K562 (cell line): Measurements from ENCODE around the gene TMPRSS9. TPM values are rescaled to one million over a fixed set of nuclear protein-coding genes. Genes with fewer than 3 reads are reported as not detected.
A peak's percentile ranks its signal among the peaks of the same experiment; 100 is the strongest.

ENCODE experiments used
- DACH1 ChIP-seq: fragments of 450-650 bp; IDR thresholded peaks from 2 replicates; pipeline ENCODE4 v1.6.1; 2018; ENCODE audit not compliant: partially characterized antibody
- IRF2 ChIP-seq: sonication (generic); formaldehyde crosslinking; IDR thresholded peaks from 2 replicates; pipeline ENCODE4 v1.8.1; 2022; ENCODE audit warnings: mild to moderate bottlenecking, missing genetic modification reagents
- KDM2B ChIP-seq: fragments of 250-450 bp; sonication (Bioruptor Pico); IDR thresholded peaks from 2 replicates; pipeline ENCODE4 v1.8.0; 2021; ENCODE audit warnings: mild to moderate bottlenecking, moderate library complexity
- TCFL5 ChIP-seq: fragments of 250-450 bp; sonication (Bioruptor Pico); conservative IDR thresholded peaks from 2 replicates; pipeline ENCODE4 v1.6.1; 2021; ENCODE audit warnings: mild to moderate bottlenecking, moderate library complexity, matching md5 sums
- TEAD4 ChIP-seq, 2 experiments: sonication (generic) in 1 of 2; formaldehyde crosslinking in 1 of 2; IDR thresholded peaks; 2 replicates each; pipeline versions ENCODE4 v1.6.1 to v1.8.0; 2012 to 2022; ENCODE audit warnings: borderline replicate concordance in 1 of 2, inconsistent platforms in 1 of 2, low read length in 1 of 2, mild to moderate bottlenecking in 1 of 2, missing genetic modification reagents in 1 of 2
- TRIM28 ChIP-seq: fragments of 450-650 bp; IDR thresholded peaks from 2 replicates; pipeline ENCODE4 v1.6.1; 2017
- XRCC4 ChIP-seq: IDR thresholded peaks from one replicate; pipeline ENCODE4 v1.6.1; 2011; ENCODE audit not compliant: insufficient read depth, insufficient read length; ENCODE audit errors: extremely low read depth
- ZNF444 ChIP-seq: fragments of 250-450 bp; sonication (Bioruptor Pico); IDR thresholded peaks from 2 replicates; pipeline ENCODE4 v1.4.0; 2020; ENCODE audit warnings: mild to moderate bottlenecking, moderate library complexity
- polyA plus RNA-seq, 8 experiments: library from polyadenylated mRNA; depleted of rRNA in 4 of 8; stranded (reverse) in 5 of 8; unstranded in 3 of 8; fragments of >200 nt; fragmentation: Nextera tagmentation in 2 of 8; fragmentation: Illumina TruSeq in 1 of 8; extraction: Ambion mirVana in 2 of 8; extraction: Trizol in 1 of 8; gene quantifications; 2 replicates each; pipeline versions ENCODE4 v1.2.1 to v1.2.3, GENCODE V29; 2011 to 2014; ENCODE audit warnings: inconsistent platforms in 1 of 8, missing spikeins in 1 of 8
- total RNA-seq, 7 experiments: library from RNA; depleted of rRNA in 6 of 7; stranded (reverse); fragments of >200 nt in 6 of 7; fragmentation: Illumina TruSeq in 2 of 7; extraction: Trizol in 2 of 7; gene quantifications; 2 replicates each; pipeline versions ENCODE4 v1.2.1 to v1.2.3, GENCODE V29; 2011 to 2021; ENCODE audit warnings: low replicate concordance in 1 of 7
- TF ChIP-seq, protein P1 (sequence below): fragments of 250-450 bp; sonication (Bioruptor Pico); IDR thresholded peaks from 2 replicates; pipeline ENCODE4 v1.8.0; 2021; ENCODE audit warnings: mild to moderate bottlenecking, moderate library complexity
- TF ChIP-seq, protein P2 (sequence below): fragments of 200-600 bp; sonication (generic); IDR thresholded peaks from one replicate; pipeline ENCODE4 v1.6.1; 2012; ENCODE audit warnings: mild to moderate bottlenecking, low read depth, low read length, inconsistent platforms
- TF ChIP-seq, protein P3 (sequence below): fragments of 450-650 bp; formaldehyde crosslinking; IDR thresholded peaks from 2 replicates; pipeline ENCODE4 v1.4.0; 2020; ENCODE audit warnings: mild to moderate bottlenecking, moderate library complexity
- TF ChIP-seq, protein P4 (sequence below): sonication (generic); formaldehyde crosslinking; IDR thresholded peaks from 2 replicates; pipeline ENCODE4 v1.5.0; 2020; ENCODE audit warnings: missing genetic modification reagents

TMPRSS9 gene
- total and polyA plus RNA-seq, 9 of the 15 experiments (the other 6 are each of a cell fraction or from before 2014, with no cell fraction given) = 0.01 to 0.03 TPM; not detected in 7

DNA sequence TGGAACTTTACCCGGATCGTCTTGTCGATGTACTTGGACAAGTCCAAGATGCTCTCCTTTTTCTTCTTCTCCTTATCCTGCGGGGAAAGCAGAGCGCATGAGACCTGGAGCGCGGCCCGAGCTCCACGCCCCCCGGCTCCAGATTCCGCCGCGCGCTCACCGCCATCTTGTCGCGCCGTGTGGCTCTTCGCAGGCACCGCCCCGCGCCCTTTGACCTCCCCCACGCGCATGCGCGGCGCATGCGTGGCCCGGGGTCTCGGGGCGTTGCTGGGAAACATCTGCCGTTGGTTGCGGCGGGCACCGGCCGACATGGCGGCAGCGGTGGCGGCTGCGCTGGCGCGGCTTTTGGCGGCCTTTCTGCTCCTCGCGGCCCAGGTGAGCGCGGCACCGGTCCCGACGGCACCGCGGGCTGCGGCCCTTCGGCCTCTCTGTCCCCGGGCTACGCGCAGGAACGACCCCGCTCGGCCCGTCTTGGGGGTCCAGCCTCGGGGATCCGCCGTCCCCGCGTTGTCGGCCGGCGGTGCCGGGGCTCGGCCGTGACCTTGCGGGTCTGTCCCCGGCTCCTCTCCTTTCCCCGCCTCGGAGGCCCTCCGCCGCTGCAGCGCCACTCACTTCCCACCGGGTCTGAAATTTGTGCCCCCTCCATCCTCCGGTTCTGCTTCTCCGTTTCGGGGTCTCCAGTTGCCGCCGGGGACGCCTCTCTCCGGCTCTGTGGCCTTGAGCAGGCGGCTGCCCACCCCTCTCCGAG, 31.5 kb upstream of the TMPRSS9 start, which contains the start of the genes LSM7 and SPPL2B (continued):
- TF ChIP-seq, protein P1, sequence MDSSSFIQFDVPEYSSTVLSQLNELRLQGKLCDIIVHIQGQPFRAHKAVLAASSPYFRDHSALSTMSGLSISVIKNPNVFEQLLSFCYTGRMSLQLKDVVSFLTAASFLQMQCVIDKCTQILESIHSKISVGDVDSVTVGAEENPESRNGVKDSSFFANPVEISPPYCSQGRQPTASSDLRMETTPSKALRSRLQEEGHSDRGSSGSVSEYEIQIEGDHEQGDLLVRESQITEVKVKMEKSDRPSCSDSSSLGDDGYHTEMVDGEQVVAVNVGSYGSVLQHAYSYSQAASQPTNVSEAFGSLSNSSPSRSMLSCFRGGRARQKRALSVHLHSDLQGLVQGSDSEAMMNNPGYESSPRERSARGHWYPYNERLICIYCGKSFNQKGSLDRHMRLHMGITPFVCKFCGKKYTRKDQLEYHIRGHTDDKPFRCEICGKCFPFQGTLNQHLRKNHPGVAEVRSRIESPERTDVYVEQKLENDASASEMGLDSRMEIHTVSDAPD (CRISPR knock-in tag) = no peak
- no peak for TF ChIP-seq XRCC4
- no peak for TF ChIP-seq TEAD4 (IDR thresholded peaks at IDR 0.05; ENCODE audit: low read length)
- TF ChIP-seq TEAD4 (CRISPR knock-in tag; IDR thresholded peaks at IDR 0.05; ENCODE audit: borderline replicate concordance) = 0 out of 2 replicates have a peak, but pooled peaks have one; percentile 54
- no peak; the same call in 1 of the 2 replicates for TF ChIP-seq TRIM28
- TF ChIP-seq, protein P2, sequence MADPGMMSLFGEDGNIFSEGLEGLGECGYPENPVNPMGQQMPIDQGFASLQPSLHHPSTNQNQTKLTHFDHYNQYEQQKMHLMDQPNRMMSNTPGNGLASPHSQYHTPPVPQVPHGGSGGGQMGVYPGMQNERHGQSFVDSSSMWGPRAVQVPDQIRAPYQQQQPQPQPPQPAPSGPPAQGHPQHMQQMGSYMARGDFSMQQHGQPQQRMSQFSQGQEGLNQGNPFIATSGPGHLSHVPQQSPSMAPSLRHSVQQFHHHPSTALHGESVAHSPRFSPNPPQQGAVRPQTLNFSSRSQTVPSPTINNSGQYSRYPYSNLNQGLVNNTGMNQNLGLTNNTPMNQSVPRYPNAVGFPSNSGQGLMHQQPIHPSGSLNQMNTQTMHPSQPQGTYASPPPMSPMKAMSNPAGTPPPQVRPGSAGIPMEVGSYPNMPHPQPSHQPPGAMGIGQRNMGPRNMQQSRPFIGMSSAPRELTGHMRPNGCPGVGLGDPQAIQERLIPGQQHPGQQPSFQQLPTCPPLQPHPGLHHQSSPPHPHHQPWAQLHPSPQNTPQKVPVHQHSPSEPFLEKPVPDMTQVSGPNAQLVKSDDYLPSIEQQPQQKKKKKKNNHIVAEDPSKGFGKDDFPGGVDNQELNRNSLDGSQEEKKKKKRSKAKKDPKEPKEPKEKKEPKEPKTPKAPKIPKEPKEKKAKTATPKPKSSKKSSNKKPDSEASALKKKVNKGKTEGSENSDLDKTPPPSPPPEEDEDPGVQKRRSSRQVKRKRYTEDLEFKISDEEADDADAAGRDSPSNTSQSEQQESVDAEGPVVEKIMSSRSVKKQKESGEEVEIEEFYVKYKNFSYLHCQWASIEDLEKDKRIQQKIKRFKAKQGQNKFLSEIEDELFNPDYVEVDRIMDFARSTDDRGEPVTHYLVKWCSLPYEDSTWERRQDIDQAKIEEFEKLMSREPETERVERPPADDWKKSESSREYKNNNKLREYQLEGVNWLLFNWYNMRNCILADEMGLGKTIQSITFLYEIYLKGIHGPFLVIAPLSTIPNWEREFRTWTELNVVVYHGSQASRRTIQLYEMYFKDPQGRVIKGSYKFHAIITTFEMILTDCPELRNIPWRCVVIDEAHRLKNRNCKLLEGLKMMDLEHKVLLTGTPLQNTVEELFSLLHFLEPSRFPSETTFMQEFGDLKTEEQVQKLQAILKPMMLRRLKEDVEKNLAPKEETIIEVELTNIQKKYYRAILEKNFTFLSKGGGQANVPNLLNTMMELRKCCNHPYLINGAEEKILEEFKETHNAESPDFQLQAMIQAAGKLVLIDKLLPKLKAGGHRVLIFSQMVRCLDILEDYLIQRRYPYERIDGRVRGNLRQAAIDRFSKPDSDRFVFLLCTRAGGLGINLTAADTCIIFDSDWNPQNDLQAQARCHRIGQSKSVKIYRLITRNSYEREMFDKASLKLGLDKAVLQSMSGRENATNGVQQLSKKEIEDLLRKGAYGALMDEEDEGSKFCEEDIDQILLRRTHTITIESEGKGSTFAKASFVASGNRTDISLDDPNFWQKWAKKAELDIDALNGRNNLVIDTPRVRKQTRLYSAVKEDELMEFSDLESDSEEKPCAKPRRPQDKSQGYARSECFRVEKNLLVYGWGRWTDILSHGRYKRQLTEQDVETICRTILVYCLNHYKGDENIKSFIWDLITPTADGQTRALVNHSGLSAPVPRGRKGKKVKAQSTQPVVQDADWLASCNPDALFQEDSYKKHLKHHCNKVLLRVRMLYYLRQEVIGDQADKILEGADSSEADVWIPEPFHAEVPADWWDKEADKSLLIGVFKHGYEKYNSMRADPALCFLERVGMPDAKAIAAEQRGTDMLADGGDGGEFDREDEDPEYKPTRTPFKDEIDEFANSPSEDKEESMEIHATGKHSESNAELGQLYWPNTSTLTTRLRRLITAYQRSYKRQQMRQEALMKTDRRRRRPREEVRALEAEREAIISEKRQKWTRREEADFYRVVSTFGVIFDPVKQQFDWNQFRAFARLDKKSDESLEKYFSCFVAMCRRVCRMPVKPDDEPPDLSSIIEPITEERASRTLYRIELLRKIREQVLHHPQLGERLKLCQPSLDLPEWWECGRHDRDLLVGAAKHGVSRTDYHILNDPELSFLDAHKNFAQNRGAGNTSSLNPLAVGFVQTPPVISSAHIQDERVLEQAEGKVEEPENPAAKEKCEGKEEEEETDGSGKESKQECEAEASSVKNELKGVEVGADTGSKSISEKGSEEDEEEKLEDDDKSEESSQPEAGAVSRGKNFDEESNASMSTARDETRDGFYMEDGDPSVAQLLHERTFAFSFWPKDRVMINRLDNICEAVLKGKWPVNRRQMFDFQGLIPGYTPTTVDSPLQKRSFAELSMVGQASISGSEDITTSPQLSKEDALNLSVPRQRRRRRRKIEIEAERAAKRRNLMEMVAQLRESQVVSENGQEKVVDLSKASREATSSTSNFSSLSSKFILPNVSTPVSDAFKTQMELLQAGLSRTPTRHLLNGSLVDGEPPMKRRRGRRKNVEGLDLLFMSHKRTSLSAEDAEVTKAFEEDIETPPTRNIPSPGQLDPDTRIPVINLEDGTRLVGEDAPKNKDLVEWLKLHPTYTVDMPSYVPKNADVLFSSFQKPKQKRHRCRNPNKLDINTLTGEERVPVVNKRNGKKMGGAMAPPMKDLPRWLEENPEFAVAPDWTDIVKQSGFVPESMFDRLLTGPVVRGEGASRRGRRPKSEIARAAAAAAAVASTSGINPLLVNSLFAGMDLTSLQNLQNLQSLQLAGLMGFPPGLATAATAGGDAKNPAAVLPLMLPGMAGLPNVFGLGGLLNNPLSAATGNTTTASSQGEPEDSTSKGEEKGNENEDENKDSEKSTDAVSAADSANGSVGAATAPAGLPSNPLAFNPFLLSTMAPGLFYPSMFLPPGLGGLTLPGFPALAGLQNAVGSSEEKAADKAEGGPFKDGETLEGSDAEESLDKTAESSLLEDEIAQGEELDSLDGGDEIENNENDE = no peak
- TF ChIP-seq ZNF444 = no peak
- TF ChIP-seq, protein P3, sequence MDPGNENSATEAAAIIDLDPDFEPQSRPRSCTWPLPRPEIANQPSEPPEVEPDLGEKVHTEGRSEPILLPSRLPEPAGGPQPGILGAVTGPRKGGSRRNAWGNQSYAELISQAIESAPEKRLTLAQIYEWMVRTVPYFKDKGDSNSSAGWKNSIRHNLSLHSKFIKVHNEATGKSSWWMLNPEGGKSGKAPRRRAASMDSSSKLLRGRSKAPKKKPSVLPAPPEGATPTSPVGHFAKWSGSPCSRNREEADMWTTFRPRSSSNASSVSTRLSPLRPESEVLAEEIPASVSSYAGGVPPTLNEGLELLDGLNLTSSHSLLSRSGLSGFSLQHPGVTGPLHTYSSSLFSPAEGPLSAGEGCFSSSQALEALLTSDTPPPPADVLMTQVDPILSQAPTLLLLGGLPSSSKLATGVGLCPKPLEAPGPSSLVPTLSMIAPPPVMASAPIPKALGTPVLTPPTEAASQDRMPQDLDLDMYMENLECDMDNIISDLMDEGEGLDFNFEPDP = no peak
- no peak for TF ChIP-seq DACH1
- no peak for TF ChIP-seq TCFL5 (CRISPR knock-in tag)
- TF ChIP-seq, protein P4, sequence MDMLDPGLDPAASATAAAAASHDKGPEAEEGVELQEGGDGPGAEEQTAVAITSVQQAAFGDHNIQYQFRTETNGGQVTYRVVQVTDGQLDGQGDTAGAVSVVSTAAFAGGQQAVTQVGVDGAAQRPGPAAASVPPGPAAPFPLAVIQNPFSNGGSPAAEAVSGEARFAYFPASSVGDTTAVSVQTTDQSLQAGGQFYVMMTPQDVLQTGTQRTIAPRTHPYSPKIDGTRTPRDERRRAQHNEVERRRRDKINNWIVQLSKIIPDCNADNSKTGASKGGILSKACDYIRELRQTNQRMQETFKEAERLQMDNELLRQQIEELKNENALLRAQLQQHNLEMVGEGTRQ (CRISPR knock-in tag) = no peak
- no peak for TF ChIP-seq IRF2 (CRISPR knock-in tag)
- TF ChIP-seq KDM2B (CRISPR knock-in tag) = 0 out of 2 replicates have a peak, but pooled peaks have one; percentile 79
